Fibroblast of lung (primary cell): ENCODE measurements around the gene IL10RB.

ENCODE experiments used
- EZH2 ChIP-seq: IDR thresholded peaks from 2 replicates; pipeline ENCODE4 v1.5.1; 2012; ENCODE audit warnings: low read length, control low read depth, mild to moderate bottlenecking; ENCODE audit errors: missing control alignments
- TF ChIP-seq, protein P1 (sequence below), 2 donors: IDR thresholded peaks in 1 of 2; conservative IDR thresholded peaks in 1 of 2; 1 replicate in 1 of 2; 2 replicates in 1 of 2; pipeline ENCODE4 v1.5.1; 2011 to 2012; ENCODE audit warnings: low read length in 2 of 2, control low read depth in 1 of 2, inconsistent platforms in 1 of 2, low read depth in 1 of 2, mild to moderate bottlenecking in 1 of 2

DNA sequence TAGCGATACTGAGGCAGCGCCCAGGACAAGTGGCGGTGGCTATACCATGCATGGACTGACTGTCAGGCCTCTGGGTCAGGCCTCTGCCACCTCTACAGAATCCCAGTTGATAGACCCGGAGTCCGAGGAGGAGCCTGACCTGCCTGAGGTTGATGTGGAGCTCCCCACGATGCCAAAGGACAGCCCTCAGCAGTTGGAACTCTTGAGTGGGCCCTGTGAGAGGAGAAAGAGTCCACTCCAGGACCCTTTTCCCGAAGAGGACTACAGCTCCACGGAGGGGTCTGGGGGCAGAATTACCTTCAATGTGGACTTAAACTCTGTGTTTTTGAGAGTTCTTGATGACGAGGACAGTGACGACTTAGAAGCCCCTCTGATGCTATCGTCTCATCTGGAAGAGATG is 3.2 kb upstream of the IL10RB start:
- TF ChIP-seq, protein P1, sequence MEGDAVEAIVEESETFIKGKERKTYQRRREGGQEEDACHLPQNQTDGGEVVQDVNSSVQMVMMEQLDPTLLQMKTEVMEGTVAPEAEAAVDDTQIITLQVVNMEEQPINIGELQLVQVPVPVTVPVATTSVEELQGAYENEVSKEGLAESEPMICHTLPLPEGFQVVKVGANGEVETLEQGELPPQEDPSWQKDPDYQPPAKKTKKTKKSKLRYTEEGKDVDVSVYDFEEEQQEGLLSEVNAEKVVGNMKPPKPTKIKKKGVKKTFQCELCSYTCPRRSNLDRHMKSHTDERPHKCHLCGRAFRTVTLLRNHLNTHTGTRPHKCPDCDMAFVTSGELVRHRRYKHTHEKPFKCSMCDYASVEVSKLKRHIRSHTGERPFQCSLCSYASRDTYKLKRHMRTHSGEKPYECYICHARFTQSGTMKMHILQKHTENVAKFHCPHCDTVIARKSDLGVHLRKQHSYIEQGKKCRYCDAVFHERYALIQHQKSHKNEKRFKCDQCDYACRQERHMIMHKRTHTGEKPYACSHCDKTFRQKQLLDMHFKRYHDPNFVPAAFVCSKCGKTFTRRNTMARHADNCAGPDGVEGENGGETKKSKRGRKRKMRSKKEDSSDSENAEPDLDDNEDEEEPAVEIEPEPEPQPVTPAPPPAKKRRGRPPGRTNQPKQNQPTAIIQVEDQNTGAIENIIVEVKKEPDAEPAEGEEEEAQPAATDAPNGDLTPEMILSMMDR (conservative IDR thresholded peaks at IDR 0.05 in 1 of 2, IDR thresholded peaks at IDR 0.05 in 1 of 2; ENCODE audit: low read depth in 1 of 2, low read length in 2 of 2), result no peak
- no peak for TF ChIP-seq EZH2
